WTC11 (cell line): ENCODE measurements around the gene DOC2A. TPM values are rescaled to one million over a fixed set of nuclear protein-coding genes. Genes with fewer than 3 reads are reported as not detected.

Experiments used
- CBFB ChIP-seq: sonication (generic); formaldehyde crosslinking; IDR thresholded peaks from 2 replicates; pipeline ENCODE4 v1.8.1; 2022; ENCODE audit warnings: mild to moderate bottlenecking, low read depth, missing genetic modification reagents
- FOXJ3 ChIP-seq: sonication (generic); formaldehyde crosslinking; IDR thresholded peaks from 2 replicates; pipeline ENCODE4 v1.9.0; 2021; ENCODE audit warnings: missing genetic modification reagents, mild to moderate bottlenecking, borderline replicate concordance
- GRHL2 ChIP-seq: fragments of 250-450 bp; sonication (Bioruptor Pico); IDR thresholded peaks from 2 replicates; pipeline ENCODE4 v1.8.0; 2022; ENCODE audit warnings: mild to moderate bottlenecking, moderate library complexity; ENCODE audit not compliant: insufficient replicate concordance, severe bottlenecking
- HMGA2 ChIP-seq: fragments of 250-450 bp; sonication (Bioruptor Pico); IDR thresholded peaks from 2 replicates; pipeline ENCODE4 v1.4.0; 2021; ENCODE audit warnings: mild to moderate bottlenecking, moderate library complexity
- JAZF1 ChIP-seq: fragments of 250-450 bp; sonication (Bioruptor Pico); IDR thresholded peaks from 2 replicates; pipeline ENCODE4 v1.9.0; 2021; ENCODE audit warnings: moderate library complexity, mild to moderate bottlenecking, inconsistent platforms
- JUN ChIP-seq: sonication (generic); formaldehyde crosslinking; IDR thresholded peaks from 2 replicates; pipeline ENCODE4 v1.8.0; 2023; ENCODE audit warnings: mild to moderate bottlenecking, missing genetic modification reagents
- MXD4 ChIP-seq: fragments of 250-450 bp; sonication (Bioruptor Pico); IDR thresholded peaks from 2 replicates; pipeline ENCODE4 v1.8.0; 2021; ENCODE audit warnings: mild to moderate bottlenecking, moderate library complexity, borderline replicate concordance
- NFYB ChIP-seq: sonication (generic); formaldehyde crosslinking; conservative IDR thresholded peaks from 2 replicates; pipeline ENCODE4 v1.8.0; 2022; ENCODE audit warnings: low read depth, missing genetic modification reagents
- NR2C2 ChIP-seq: sonication (generic); formaldehyde crosslinking; IDR thresholded peaks from 2 replicates; pipeline ENCODE4 v1.8.0; 2022; ENCODE audit warnings: mild to moderate bottlenecking, missing genetic modification reagents
- OVOL2 ChIP-seq: fragments of 250-450 bp; sonication (Bioruptor Pico); IDR thresholded peaks from 2 replicates; pipeline ENCODE4 v1.9.0; 2021; ENCODE audit warnings: mild to moderate bottlenecking, borderline replicate concordance
- SMAD4 ChIP-seq: sonication (generic); formaldehyde crosslinking; IDR thresholded peaks from 2 replicates; pipeline ENCODE4 v1.8.0; 2022; ENCODE audit warnings: mild to moderate bottlenecking, missing genetic modification reagents
- SP1 ChIP-seq: sonication (generic); formaldehyde crosslinking; conservative IDR thresholded peaks from 2 replicates; pipeline ENCODE4 v1.8.1; 2022; ENCODE audit warnings: missing genetic modification reagents
- ZNF138 ChIP-seq: sonication (generic); formaldehyde crosslinking; conservative IDR thresholded peaks from 2 replicates; pipeline ENCODE4 v1.8.1; 2022; ENCODE audit warnings: mild to moderate bottlenecking, moderate library complexity, missing genetic modification reagents
- ZNF219 ChIP-seq: sonication (generic); formaldehyde crosslinking; IDR thresholded peaks from 2 replicates; pipeline ENCODE4 v1.8.0; 2023; ENCODE audit warnings: missing genetic modification reagents, mild to moderate bottlenecking, borderline replicate concordance
- ZNF396 ChIP-seq: fragments of 250-450 bp; sonication (Bioruptor Pico); IDR thresholded peaks from 2 replicates; pipeline ENCODE4 v1.8.0; 2021; ENCODE audit warnings: mild to moderate bottlenecking, moderate library complexity, borderline replicate concordance
- ZNF671 ChIP-seq: fragments of 250-450 bp; sonication (Bioruptor Pico); IDR thresholded peaks from 2 replicates; pipeline ENCODE4 v1.8.0; 2021; ENCODE audit warnings: mild to moderate bottlenecking
- total RNA-seq: library from RNA; stranded (reverse); gene quantifications from 3 replicates; pipeline ENCODE4 v1.2.3, GENCODE V29; 2021
- TF ChIP-seq, protein P1 (sequence below): sonication (generic); formaldehyde crosslinking; IDR thresholded peaks from 2 replicates; pipeline ENCODE4 v1.8.1; 2022; ENCODE audit warnings: missing genetic modification reagents, borderline replicate concordance
- TF ChIP-seq, protein P2 (sequence below): fragments of 250-450 bp; sonication (Bioruptor Pico); IDR thresholded peaks from 2 replicates; pipeline ENCODE4 v1.9.0; 2021; ENCODE audit warnings: mild to moderate bottlenecking, borderline replicate concordance
- TF ChIP-seq, protein P3 (sequence below): sonication (generic); formaldehyde crosslinking; IDR thresholded peaks from 2 replicates; pipeline ENCODE4 v1.8.0; 2022; ENCODE audit warnings: mild to moderate bottlenecking, missing genetic modification reagents
- TF ChIP-seq, protein P4 (sequence below): fragments of 250-450 bp; sonication (Bioruptor Pico); IDR thresholded peaks from 2 replicates; pipeline ENCODE4 v1.9.0; 2021; ENCODE audit warnings: mild to moderate bottlenecking
- TF ChIP-seq, protein P5 (sequence below): sonication (generic); formaldehyde crosslinking; IDR thresholded peaks from 2 replicates; pipeline ENCODE4 v1.8.1; 2023; ENCODE audit warnings: mild to moderate bottlenecking, missing genetic modification reagents, moderate library complexity
- TF ChIP-seq, protein P6 (sequence below): sonication (generic); formaldehyde crosslinking; IDR thresholded peaks from 2 replicates; pipeline ENCODE4 v1.8.1; 2022; ENCODE audit warnings: low read depth, mild to moderate bottlenecking, moderate library complexity, missing genetic modification reagents, borderline replicate concordance
- TF ChIP-seq, protein P7 (sequence below): sonication (generic); formaldehyde crosslinking; IDR thresholded peaks from 2 replicates; pipeline ENCODE4 v1.8.0; 2022; ENCODE audit warnings: mild to moderate bottlenecking, missing genetic modification reagents
- TF ChIP-seq, protein P8 (sequence below): sonication (generic); formaldehyde crosslinking; IDR thresholded peaks from 2 replicates; pipeline ENCODE4 v1.8.1; 2023; ENCODE audit warnings: mild to moderate bottlenecking, missing genetic modification reagents

The DOC2A gene
- total RNA-seq, 1 experiment from 2014 or later = 10.8 TPM

DNA sequence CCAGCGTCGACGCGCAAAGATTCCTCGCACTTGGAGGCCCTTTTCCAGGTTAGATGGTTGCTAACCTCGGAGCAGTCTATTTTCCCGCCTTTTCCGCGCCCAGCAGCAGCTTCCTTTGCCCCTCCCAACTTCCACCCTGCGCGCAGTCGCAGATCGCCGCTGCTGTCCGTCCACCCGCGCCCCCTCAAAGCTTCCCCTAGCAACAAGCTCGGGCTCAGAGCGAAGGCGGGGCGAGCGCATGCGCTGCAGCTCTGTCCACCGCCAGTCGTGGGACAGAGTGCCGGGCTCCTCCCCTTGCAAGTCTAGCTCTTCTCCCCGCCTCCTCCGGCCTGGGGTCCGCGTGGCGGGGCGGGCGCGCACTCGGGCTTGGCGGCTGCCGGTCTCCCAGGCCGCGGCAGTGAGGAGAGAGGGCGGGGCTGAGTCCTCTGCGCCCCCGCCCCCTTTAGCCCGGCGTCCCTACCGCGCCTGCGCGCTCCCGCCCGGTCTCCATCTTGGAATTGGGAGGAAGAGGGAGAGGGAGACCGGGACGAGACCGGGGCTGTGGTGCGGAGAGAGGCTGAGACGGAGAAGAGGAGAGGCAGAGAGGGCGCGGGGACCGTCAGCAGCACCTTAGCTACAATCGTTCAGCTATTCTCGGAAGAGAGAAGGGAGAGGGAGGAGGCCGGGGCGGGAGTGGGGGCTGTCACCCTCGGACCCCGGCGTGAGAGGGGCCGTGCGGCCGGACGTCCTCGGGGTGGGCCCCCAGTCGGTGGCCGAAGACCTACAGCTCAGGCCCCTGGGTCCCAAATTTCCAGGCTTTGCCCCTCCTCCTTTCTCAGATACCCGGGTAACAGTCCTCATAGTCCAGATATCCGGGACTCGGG lies 37.2 kb downstream of the DOC2A start, which contains the start of gene TAOK2 (continued):
- TF ChIP-seq ZNF671 (CRISPR knock-in tag) = no peak
- TF ChIP-seq, protein P1, sequence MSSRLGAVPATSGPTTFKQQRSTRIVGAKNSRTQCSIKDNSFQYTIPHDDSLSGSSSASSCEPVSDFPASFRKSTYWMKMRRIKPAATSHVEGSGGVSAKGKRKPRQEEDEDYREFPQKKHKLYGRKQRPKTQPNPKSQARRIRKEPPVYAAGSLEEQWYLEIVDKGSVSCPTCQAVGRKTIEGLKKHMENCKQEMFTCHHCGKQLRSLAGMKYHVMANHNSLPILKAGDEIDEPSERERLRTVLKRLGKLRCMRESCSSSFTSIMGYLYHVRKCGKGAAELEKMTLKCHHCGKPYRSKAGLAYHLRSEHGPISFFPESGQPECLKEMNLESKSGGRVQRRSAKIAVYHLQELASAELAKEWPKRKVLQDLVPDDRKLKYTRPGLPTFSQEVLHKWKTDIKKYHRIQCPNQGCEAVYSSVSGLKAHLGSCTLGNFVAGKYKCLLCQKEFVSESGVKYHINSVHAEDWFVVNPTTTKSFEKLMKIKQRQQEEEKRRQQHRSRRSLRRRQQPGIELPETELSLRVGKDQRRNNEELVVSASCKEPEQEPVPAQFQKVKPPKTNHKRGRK (CRISPR knock-in tag) = no peak
- TF ChIP-seq HMGA2 (CRISPR knock-in tag) = 0 out of 2 replicates have a peak, but pooled peaks have one; percentile 9
- peak; percentile 85 for TF ChIP-seq SP1 (CRISPR knock-in tag)
- TF ChIP-seq, protein P2, sequence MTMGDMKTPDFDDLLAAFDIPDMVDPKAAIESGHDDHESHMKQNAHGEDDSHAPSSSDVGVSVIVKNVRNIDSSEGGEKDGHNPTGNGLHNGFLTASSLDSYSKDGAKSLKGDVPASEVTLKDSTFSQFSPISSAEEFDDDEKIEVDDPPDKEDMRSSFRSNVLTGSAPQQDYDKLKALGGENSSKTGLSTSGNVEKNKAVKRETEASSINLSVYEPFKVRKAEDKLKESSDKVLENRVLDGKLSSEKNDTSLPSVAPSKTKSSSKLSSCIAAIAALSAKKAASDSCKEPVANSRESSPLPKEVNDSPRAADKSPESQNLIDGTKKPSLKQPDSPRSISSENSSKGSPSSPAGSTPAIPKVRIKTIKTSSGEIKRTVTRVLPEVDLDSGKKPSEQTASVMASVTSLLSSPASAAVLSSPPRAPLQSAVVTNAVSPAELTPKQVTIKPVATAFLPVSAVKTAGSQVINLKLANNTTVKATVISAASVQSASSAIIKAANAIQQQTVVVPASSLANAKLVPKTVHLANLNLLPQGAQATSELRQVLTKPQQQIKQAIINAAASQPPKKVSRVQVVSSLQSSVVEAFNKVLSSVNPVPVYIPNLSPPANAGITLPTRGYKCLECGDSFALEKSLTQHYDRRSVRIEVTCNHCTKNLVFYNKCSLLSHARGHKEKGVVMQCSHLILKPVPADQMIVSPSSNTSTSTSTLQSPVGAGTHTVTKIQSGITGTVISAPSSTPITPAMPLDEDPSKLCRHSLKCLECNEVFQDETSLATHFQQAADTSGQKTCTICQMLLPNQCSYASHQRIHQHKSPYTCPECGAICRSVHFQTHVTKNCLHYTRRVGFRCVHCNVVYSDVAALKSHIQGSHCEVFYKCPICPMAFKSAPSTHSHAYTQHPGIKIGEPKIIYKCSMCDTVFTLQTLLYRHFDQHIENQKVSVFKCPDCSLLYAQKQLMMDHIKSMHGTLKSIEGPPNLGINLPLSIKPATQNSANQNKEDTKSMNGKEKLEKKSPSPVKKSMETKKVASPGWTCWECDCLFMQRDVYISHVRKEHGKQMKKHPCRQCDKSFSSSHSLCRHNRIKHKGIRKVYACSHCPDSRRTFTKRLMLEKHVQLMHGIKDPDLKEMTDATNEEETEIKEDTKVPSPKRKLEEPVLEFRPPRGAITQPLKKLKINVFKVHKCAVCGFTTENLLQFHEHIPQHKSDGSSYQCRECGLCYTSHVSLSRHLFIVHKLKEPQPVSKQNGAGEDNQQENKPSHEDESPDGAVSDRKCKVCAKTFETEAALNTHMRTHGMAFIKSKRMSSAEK (CRISPR knock-in tag) = no peak
- TF ChIP-seq GRHL2 (CRISPR knock-in tag) = no peak
- no peak for TF ChIP-seq MXD4
- 0 out of 2 replicates have a peak, but pooled peaks have one; percentile 34 for TF ChIP-seq NR2C2 (CRISPR knock-in tag)
- TF ChIP-seq ZNF396 (CRISPR knock-in tag) = no peak
- TF ChIP-seq, protein P3, sequence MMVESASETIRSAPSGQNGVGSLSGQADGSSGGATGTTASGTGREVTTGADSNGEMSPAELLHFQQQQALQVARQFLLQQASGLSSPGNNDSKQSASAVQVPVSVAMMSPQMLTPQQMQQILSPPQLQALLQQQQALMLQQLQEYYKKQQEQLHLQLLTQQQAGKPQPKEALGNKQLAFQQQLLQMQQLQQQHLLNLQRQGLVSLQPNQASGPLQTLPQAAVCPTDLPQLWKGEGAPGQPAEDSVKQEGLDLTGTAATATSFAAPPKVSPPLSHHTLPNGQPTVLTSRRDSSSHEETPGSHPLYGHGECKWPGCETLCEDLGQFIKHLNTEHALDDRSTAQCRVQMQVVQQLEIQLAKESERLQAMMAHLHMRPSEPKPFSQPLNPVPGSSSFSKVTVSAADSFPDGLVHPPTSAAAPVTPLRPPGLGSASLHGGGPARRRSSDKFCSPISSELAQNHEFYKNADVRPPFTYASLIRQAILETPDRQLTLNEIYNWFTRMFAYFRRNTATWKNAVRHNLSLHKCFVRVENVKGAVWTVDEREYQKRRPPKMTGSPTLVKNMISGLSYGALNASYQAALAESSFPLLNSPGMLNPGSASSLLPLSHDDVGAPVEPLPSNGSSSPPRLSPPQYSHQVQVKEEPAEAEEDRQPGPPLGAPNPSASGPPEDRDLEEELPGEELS (CRISPR knock-in tag) = peak; percentile 81
- TF ChIP-seq JUN (CRISPR knock-in tag) = no peak
- TF ChIP-seq, protein P4, sequence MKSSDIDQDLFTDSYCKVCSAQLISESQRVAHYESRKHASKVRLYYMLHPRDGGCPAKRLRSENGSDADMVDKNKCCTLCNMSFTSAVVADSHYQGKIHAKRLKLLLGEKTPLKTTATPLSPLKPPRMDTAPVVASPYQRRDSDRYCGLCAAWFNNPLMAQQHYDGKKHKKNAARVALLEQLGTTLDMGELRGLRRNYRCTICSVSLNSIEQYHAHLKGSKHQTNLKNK = 0 out of 2 replicates have a peak, but pooled peaks have one; percentile 57
- no peak for TF ChIP-seq JAZF1 (CRISPR knock-in tag)
- no peak for TF ChIP-seq CBFB (CRISPR knock-in tag)
- TF ChIP-seq, protein P5, sequence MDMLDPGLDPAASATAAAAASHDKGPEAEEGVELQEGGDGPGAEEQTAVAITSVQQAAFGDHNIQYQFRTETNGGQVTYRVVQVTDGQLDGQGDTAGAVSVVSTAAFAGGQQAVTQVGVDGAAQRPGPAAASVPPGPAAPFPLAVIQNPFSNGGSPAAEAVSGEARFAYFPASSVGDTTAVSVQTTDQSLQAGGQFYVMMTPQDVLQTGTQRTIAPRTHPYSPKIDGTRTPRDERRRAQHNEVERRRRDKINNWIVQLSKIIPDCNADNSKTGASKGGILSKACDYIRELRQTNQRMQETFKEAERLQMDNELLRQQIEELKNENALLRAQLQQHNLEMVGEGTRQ (CRISPR knock-in tag) = no peak
- no peak for TF ChIP-seq FOXJ3
- no peak for TF ChIP-seq SMAD4 (CRISPR knock-in tag)
- no peak for TF ChIP-seq OVOL2 (CRISPR knock-in tag)
- TF ChIP-seq NFYB (CRISPR knock-in tag) = 0 out of 2 replicates have a peak, but pooled peaks have one; percentile 4
- TF ChIP-seq, protein P6, sequence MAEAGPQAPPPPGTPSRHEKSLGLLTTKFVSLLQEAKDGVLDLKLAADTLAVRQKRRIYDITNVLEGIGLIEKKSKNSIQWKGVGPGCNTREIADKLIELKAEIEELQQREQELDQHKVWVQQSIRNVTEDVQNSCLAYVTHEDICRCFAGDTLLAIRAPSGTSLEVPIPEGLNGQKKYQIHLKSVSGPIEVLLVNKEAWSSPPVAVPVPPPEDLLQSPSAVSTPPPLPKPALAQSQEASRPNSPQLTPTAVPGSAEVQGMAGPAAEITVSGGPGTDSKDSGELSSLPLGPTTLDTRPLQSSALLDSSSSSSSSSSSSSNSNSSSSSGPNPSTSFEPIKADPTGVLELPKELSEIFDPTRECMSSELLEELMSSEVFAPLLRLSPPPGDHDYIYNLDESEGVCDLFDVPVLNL = no peak
- TF ChIP-seq ZNF138 (CRISPR knock-in tag) = no peak; the same call in 1 of the 2 replicates
- TF ChIP-seq, protein P7, sequence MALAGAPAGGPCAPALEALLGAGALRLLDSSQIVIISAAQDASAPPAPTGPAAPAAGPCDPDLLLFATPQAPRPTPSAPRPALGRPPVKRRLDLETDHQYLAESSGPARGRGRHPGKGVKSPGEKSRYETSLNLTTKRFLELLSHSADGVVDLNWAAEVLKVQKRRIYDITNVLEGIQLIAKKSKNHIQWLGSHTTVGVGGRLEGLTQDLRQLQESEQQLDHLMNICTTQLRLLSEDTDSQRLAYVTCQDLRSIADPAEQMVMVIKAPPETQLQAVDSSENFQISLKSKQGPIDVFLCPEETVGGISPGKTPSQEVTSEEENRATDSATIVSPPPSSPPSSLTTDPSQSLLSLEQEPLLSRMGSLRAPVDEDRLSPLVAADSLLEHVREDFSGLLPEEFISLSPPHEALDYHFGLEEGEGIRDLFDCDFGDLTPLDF = 0 out of 2 replicates have a peak, but pooled peaks have one; percentile 52
- no peak for TF ChIP-seq ZNF219 (CRISPR knock-in tag)
- TF ChIP-seq, protein P8, sequence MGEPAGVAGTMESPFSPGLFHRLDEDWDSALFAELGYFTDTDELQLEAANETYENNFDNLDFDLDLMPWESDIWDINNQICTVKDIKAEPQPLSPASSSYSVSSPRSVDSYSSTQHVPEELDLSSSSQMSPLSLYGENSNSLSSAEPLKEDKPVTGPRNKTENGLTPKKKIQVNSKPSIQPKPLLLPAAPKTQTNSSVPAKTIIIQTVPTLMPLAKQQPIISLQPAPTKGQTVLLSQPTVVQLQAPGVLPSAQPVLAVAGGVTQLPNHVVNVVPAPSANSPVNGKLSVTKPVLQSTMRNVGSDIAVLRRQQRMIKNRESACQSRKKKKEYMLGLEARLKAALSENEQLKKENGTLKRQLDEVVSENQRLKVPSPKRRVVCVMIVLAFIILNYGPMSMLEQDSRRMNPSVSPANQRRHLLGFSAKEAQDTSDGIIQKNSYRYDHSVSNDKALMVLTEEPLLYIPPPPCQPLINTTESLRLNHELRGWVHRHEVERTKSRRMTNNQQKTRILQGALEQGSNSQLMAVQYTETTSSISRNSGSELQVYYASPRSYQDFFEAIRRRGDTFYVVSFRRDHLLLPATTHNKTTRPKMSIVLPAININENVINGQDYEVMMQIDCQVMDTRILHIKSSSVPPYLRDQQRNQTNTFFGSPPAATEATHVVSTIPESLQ = no peak
